ENCODE data around the gene ZC3HAV1.

- TF ChIP-seq ZHX1 (conservative IDR thresholded peaks at IDR 0.05; ENCODE audit: low read length) (no peak), RFX5 (IDR thresholded peaks at IDR 0.05; ENCODE audit: low read depth, low read length) (no peak), ADNP (tag; IDR thresholded peaks at IDR 0.05) (no peak), EZH2 (IDR thresholded peaks at IDR 0.05; ENCODE audit: borderline replicate concordance, low read depth, low read length) (no peak), EP300 (IDR thresholded peaks at IDR 0.05; ENCODE audit: low read length) (no peak), CC2D1A (IDR thresholded peaks at IDR 0.05) (no peak), YY1 (IDR thresholded peaks at IDR 0.05; ENCODE audit: borderline replicate concordance in 1 of 3, control insufficient read depth in 1 of 3, extremely low read depth in 1 of 3, insufficient read depth in 3 of 3, insufficient read length in 1 of 3, insufficient replicate concordance in 2 of 3, low read depth in 1 of 3, low read length in 2 of 3) (no peak), ZNF253 (CRISPR knock-in tag; conservative IDR thresholded peaks at IDR 0.05) (no peak), NRF1 (conservative IDR thresholded peaks at IDR 0.05 in 1 of 2, IDR thresholded peaks at IDR 0.05 in 1 of 2) (no peak), POLR2G (IDR thresholded peaks at IDR 0.05; ENCODE audit: low read depth, low read length) (no peak), POLR2A (conservative IDR thresholded peaks at IDR 0.05) (no peak), ARID3A (IDR thresholded peaks at IDR 0.05; ENCODE audit: borderline replicate concordance, low read depth, low read length) (no peak), MYC (IDR thresholded peaks at IDR 0.05; ENCODE audit: low read depth, low read length) (no peak), MYC (CRISPR knock-in tag; IDR thresholded peaks at IDR 0.05; ENCODE audit: borderline replicate concordance, low read depth) (no peak), CEBPB (tag; IDR thresholded peaks at IDR 0.05) (no peak; the same call in 1 of the 2 replicates)
Measured at GRCh38 chr7:139103057-139103815, 6.3 kb downstream of the ZC3HAV1 start.

All from K562 (cell line).